HepG2 (cell line): ENCODE measurements around the gene SEC61A1. TPM values are rescaled to one million over a fixed set of nuclear protein-coding genes. Genes with fewer than 3 reads are reported as not detected.

ENCODE experiments used
- ARHGAP35 ChIP-seq: sonication (generic); formaldehyde crosslinking; IDR thresholded peaks from 2 replicates; pipeline ENCODE4 v1.9.0; 2022; ENCODE audit warnings: mild to moderate bottlenecking, inconsistent platforms, moderate library complexity, missing genetic modification reagents, borderline replicate concordance
- BRF2 ChIP-seq: sonication (generic); formaldehyde crosslinking; IDR thresholded peaks from 2 replicates; pipeline ENCODE4 v1.8.1; 2022; ENCODE audit warnings: mild to moderate bottlenecking, missing genetic modification reagents
- CBFB ChIP-seq: sonication (generic); formaldehyde crosslinking; IDR thresholded peaks from 2 replicates; pipeline ENCODE4 v1.4.0; 2020; ENCODE audit warnings: missing genetic modification reagents
- GLI4 ChIP-seq: sonication (generic); formaldehyde crosslinking; IDR thresholded peaks from 2 replicates; pipeline ENCODE4 v1.5.1; 2020; ENCODE audit warnings: missing genetic modification reagents, mild to moderate bottlenecking, moderate library complexity, borderline replicate concordance
- IKZF5 ChIP-seq: IDR thresholded peaks from 2 replicates; pipeline ENCODE4 v1.6.1; 2018; ENCODE audit warnings: missing genetic modification reagents, mild to moderate bottlenecking, missing compliant biosample characterization
- IRF2 ChIP-seq: IDR thresholded peaks from 2 replicates; pipeline ENCODE4 v1.6.1; 2018; ENCODE audit warnings: missing genetic modification reagents, missing compliant biosample characterization
- JUN ChIP-seq: sonication (generic); formaldehyde crosslinking; IDR thresholded peaks from 2 replicates; pipeline ENCODE4 v1.4.0; 2020; ENCODE audit warnings: mild to moderate bottlenecking, missing genetic modification reagents
- MAZ ChIP-seq, 2 experiments: sonication (generic) in 1 of 2; formaldehyde crosslinking in 1 of 2; IDR thresholded peaks; 2 replicates each; pipeline versions ENCODE4 v1.5.0 to v1.6.1; 2012 to 2020; ENCODE audit warnings: low read depth in 2 of 2, mild to moderate bottlenecking in 2 of 2, borderline replicate concordance in 1 of 2, improper control_type of control experiment in 1 of 2, low read length in 1 of 2, missing genetic modification reagents in 1 of 2, moderate library complexity in 1 of 2
- PHF20 ChIP-seq: sonication (generic); formaldehyde crosslinking; IDR thresholded peaks from 2 replicates; pipeline ENCODE4 v1.5.0; 2020; ENCODE audit warnings: mild to moderate bottlenecking, missing genetic modification reagents
- POLR2AphosphoS5 ChIP-seq: IDR thresholded peaks from 2 replicates; pipeline ENCODE4 v1.6.1; 2012; ENCODE audit warnings: low read depth, low read length
- PRDM15 ChIP-seq: sonication (generic); formaldehyde crosslinking; IDR thresholded peaks from 2 replicates; pipeline ENCODE4 v1.4.0; 2020; ENCODE audit warnings: missing genetic modification reagents
- TBP ChIP-seq: sonication (generic); formaldehyde crosslinking; IDR thresholded peaks from 2 replicates; pipeline ENCODE4 v1.5.0; 2020; ENCODE audit warnings: missing genetic modification reagents
- ZBTB25 ChIP-seq: IDR thresholded peaks from 2 replicates; pipeline ENCODE4 v1.6.1; 2018; ENCODE audit warnings: missing genetic modification reagents
- ZNF253 ChIP-seq: sonication (generic); formaldehyde crosslinking; IDR thresholded peaks from 2 replicates; pipeline ENCODE4 v1.8.0; 2022; ENCODE audit warnings: mild to moderate bottlenecking, missing genetic modification reagents, borderline replicate concordance
- ZSCAN21 ChIP-seq: sonication (generic); formaldehyde crosslinking; IDR thresholded peaks from 2 replicates; pipeline ENCODE4 v1.8.0; 2022; ENCODE audit warnings: mild to moderate bottlenecking, missing genetic modification reagents, moderate library complexity, borderline replicate concordance
- polyA plus RNA-seq, 8 experiments: library from polyadenylated mRNA; depleted of rRNA in 3 of 8; stranded (reverse) in 7 of 8; unstranded in 1 of 8; fragments of >200 nt; fragmentation: Illumina TruSeq in 4 of 8; extraction: Trizol in 4 of 8; gene quantifications; 2 replicates each; pipeline versions ENCODE4 v1.2.1 to v1.2.3, GENCODE V29; 2011 to 2016; ENCODE audit warnings: low read depth in 4 of 8, missing spikeins in 1 of 8, mixed read lengths in 1 of 8; ENCODE audit not compliant: insufficient read depth in 1 of 8
- total RNA-seq, 5 experiments: library from RNA; depleted of rRNA; stranded (reverse); fragments of >200 nt; fragmentation: Illumina TruSeq; extraction: Trizol; gene quantifications; 2 replicates each; pipeline ENCODE4 v1.2.3, GENCODE V29; 2016; ENCODE audit warnings: low read depth in 1 of 5
- TF ChIP-seq, protein P1 (sequence below): sonication (generic); formaldehyde crosslinking; IDR thresholded peaks from 2 replicates; pipeline ENCODE4 v1.5.1; 2020; ENCODE audit warnings: mild to moderate bottlenecking, missing genetic modification reagents

Gene SEC61A1
- total and polyA plus RNA-seq, 2 of the 13 experiments (the other 11 are each of a cell fraction or from before 2014, with no cell fraction given): 170 to 203 TPM

DNA sequence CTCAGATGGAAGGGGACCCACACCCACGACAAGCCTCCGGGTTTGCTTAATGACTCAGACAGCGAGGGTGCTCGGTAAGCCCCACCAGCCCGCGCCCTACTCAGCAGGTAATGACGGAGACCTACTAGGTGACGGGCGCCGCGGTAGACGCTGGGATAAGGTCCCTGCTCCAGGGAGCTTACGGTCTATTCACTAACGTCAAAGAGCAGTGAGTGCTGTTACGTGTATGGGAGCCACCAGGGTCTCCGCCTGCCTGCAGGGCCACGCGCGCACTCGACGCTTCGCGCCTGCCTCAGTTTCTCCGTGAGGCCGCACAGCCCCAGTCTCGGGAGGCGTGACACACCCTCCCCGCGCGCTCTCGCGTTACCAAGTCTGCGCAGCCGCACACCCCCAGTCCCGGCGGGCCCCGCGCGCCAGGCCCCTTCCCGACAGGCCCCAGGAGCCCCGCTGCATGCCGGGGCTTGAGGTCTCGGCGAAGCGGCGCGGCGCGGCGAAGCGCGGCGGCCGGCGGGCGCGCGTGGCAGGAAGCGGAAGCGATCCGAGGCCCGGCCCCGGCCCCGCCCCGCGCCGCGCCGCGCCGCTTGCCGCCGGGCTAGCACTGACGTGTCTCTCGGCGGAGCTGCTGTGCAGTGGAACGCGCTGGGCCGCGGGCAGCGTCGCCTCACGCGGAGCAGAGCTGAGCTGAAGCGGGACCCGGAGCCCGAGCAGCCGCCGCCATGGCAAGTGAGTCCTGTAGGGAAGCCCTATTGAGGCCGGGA is at the start of gene SEC61A1 (continued):
- TF ChIP-seq, protein P1, sequence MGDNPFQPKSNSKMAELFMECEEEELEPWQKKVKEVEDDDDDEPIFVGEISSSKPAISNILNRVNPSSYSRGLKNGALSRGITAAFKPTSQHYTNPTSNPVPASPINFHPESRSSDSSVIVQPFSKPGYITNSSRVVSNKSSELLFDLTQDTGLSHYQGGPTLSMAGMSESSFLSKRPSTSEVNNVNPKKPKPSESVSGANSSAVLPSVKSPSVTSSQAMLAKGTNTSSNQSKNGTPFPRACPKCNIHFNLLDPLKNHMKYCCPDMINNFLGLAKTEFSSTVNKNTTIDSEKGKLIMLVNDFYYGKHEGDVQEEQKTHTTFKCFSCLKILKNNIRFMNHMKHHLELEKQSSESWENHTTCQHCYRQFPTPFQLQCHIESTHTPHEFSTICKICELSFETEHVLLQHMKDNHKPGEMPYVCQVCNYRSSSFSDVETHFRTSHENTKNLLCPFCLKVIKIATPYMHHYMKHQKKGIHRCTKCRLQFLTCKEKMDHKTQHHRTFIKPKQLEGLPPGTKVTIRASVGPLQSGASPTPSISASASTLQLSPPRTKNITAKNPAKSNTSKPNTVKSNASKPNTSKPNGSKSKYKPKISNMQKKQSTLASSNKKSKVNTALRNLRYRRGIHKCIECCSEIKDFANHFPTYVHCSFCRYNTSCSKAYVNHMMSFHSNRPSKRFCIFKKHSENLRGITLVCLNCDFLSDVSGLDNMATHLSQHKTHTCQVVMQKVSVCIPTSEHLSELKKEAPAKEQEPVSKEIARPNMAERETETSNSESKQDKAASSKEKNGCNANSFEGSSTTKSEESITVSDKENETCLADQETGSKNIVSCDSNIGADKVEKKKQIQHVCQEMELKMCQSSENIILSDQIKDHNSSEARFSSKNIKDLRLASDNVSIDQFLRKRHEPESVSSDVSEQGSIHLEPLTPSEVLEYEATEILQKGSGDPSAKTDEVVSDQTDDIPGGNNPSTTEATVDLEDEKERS (CRISPR knock-in tag): peak; percentile 67; the same call in 1 of the 2 replicates
- TF ChIP-seq BRF2 (CRISPR knock-in tag): peak; percentile 19
- peak; percentile 81 for TF ChIP-seq POLR2AphosphoS5
- peak; percentile 48; the same call in 1 of the 2 replicates for TF ChIP-seq IKZF5 (CRISPR knock-in tag)
- peak; percentile 62 for TF ChIP-seq CBFB (CRISPR knock-in tag)
- TF ChIP-seq ZNF253 (CRISPR knock-in tag): no peak
- TF ChIP-seq PRDM15 (CRISPR knock-in tag): no peak; the same call in 1 of the 2 replicates
- TF ChIP-seq ZBTB25 (CRISPR knock-in tag): peak; percentile 39; the same call in 1 of the 2 replicates
- no peak for TF ChIP-seq JUN
- TF ChIP-seq GLI4 (CRISPR knock-in tag): no peak
- TF ChIP-seq IRF2 (CRISPR knock-in tag): peak; percentile 68
- no peak for TF ChIP-seq MAZ (IDR thresholded peaks at IDR 0.05; ENCODE audit: borderline replicate concordance, low read depth, low read length)
- TF ChIP-seq MAZ (CRISPR knock-in tag; IDR thresholded peaks at IDR 0.05; ENCODE audit: low read depth): peak; percentile 56; the same call in 1 of the 2 replicates
- TF ChIP-seq TBP: peak; percentile 70; the same call in 1 of the 2 replicates
- peak; percentile 78 for TF ChIP-seq ZSCAN21 (CRISPR knock-in tag)
- 0 out of 2 replicates have a peak, but pooled peaks have one; percentile 19 for TF ChIP-seq ARHGAP35
- TF ChIP-seq PHF20 (CRISPR knock-in tag): peak; percentile 85
